GM19452 (cell line): ENCODE data around the gene ZBTB22.
"Not testable (repeated sequence)": the region's sequence is repeated elsewhere in the genome, so short reads cannot be mapped to it uniquely, and the experiment has no call there.

ENCODE experiments used
- ATAC-seq: cut with Tn5 transposase; IDR thresholded peaks from one replicate; pipeline ENCODE4 v1.9.1; 2021; ENCODE audit not compliant: unreplicated experiment

Gene ZBTB22

DNA sequence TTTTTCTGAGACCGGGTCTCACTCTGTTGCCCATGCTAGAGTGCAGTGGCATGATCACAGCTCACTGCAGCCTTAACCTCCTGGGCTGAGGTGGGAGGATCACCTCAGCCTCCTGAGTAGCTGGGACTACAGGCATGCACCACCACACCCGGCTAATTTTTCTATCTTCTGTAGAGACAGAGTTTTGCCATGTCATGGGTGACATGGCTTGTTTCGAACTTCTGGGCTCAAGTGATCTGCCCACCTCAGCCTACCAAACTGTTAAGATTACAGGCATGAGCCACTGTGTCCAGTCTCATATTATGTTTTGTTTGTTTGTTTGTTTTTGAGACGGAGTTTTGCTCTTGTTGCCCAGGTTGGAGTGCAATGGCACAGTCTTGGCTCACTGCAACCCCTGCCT lies 32.3 kb downstream of the ZBTB22 start:
- ATAC-seq: not testable (repeated sequence)

DNA sequence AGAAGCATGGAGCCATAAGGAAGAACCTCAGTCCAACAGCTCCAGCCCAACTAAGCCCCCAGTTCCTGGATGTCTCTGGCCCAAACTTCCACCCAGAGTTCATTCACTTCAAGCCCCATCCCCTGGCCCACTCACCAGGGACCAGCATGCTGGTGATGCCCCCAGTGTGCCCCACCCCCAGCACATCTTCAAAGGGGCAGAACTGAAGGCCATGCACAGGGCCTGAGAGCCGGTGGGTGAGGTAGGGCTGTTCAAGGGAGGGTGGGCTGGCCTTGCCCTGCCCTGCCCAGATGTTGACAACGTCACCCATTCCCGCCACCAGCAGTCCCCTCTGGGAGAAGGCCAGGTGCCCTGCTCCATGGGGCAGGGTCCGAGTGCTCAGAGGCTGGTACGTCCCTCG lies 37.0 kb downstream of the ZBTB22 start:
- no peak for ATAC-seq

DNA sequence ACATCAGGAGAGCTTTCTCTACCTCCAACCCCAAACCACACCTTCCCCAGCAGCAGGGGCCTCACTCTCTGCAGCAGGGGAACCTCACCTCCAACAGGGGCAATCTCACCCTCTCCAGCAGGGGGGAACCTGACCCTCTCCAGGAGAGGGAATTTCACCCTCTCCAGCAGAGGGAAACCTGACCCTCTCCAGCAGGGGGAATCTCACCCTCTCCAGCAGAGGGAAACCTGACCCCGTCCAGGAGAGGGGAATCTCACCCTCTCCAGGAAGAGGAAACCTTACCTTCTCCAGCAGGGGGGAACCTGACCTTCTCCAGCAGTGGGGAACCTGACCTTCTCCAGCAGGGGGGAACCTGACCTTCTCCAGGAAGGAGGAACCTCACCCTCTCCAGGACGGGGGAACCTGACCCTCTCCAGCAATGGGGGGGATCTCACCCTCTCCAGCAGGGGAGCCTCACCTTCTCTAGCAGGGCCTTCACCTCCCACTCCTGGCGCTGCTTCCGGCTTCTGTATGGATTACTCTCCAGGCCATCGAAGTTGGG lies 37.5 kb downstream of the ZBTB22 start:
- no peak for ATAC-seq

DNA sequence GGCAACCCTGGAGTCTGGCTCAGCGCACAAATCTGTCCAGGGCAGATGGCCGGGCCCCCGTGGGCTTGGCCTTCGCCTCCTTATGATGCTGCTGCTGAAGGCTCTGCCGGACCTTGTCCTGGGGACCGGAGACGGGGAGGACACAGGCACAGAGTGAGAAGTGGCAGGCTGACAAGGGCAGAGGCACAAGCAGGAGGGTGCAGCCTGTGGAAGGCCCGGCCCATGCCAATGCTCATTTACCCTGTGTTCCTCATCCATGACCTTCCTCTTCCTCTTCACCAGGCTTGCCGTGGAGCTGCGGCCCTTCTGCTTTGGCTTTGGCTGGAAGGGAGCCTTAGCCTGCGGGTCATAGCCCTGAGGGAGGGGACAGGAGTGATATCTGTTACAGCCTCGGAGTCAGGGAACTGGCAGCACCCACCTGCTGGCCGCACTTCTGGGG lies 38.3 kb downstream of the ZBTB22 start:
- ATAC-seq: no peak

GRCh38 chr6:33278810-33279209 lies 38.7 kb downstream of the ZBTB22 start:
- no peak for ATAC-seq

GRCh38 chr6:33278392-33278741 lies 39.2 kb downstream of the ZBTB22 start:
- ATAC-seq: no peak

DNA sequence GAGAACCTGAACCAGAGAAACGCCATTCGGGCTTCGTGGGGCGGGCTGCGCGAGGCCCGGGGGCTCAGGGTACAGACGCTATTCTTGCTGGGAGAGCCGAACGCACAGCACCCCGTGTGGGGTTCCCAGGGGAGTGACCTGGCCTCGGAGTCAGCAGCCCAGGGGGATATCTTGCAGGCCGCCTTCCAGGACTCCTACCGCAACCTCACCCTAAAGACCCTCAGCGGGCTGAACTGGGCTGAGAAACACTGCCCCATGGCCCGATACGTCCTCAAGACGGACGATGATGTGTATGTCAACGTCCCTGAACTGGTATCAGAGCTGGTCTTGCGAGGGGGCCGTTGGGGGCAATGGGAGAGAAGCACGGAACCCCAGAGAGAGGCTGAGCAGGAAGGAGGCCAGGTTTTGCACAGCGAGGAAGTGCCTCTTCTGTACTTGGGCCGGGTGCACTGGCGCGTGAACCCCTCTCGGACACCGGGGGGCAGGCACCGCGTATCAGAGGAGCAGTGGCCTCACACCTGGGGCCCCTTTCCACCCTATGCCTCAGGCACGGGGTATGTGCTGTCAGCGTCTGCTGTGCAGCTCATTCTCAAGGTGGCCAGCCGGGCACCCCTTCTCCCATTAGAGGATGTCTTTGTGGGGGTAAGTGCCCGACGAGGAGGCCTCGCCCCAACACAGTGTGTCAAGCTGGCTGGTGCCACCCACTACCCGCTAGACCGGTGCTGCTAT lies 39.7 kb downstream of the ZBTB22 start:
- no peak for ATAC-seq

- ATAC-seq: peak; percentile 48
Observed at GRCh38 chr6:33276864-33277662, 40.5 kb downstream of the ZBTB22 start, which contains the start of gene B3GALT4. TSS of gene B3GALT4 (plus strand) at chr6:33277123. CDS start at chr6:33277420, 297 bp downstream.

DNA sequence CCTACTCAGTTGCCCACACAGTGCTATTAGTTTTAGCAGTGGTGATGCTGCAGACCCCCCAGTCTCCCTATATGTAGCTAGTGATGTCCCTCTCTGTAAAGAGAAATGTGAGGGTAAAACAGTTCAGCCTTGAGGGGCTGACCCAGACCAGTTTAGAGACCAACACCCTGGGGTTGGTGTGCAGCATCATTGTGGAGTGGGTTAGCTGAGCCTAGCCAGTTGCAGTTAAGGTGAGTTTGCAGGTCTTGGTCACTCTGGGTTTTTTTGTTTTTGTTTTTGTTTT lies 41.0 kb downstream of the ZBTB22 start:
- no peak for ATAC-seq

GRCh38 chr6:33275795-33276580 lies 41.6 kb downstream of the ZBTB22 start:
- ATAC-seq: not testable (repeated sequence)

DNA sequence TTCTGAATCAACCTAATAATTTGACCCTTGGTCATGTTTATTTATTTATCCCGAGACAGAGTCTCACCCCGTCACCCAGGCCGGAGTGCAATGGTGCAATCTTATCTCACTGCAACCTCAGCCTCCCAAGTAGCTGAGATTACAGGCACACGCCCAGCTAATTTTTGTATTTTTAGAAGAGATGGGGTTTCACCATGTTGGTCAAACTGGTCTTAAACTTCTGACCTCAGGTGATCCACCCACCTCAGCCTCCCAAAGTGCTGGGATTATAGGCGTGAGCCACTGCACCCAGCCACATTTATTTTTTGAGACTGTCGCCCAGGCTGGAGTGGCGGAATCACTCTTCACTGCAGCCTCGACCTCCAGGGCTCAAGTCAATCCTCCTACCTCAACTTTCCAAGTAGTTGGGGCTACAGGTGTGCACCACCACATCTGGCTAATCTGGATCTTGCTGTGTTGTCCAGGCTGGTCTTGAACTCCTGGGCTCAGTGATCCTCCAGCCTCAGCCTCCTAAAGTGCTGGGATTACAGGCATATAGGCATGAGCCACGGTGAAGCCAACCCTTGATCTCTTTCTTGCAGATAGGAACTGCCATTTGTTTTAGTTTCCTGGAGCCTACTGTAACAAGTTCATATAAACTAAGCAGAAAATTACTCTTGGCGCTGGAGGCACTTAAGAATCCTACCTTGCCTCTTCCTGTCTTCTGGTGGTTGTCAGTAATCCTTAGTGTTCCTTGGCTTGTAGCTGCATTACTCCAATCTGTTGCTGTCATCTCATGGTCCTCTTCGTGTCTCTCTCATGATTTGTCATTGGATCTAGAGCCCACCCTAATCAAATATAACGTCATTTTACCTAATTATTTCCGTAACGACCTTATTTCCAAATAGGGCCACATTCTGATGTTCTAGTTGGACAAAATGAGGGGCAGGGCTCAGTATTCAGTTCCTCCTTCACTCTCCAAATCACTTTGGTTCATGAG lies 43.3 kb downstream of the ZBTB22 start:
- ATAC-seq: no peak

DNA sequence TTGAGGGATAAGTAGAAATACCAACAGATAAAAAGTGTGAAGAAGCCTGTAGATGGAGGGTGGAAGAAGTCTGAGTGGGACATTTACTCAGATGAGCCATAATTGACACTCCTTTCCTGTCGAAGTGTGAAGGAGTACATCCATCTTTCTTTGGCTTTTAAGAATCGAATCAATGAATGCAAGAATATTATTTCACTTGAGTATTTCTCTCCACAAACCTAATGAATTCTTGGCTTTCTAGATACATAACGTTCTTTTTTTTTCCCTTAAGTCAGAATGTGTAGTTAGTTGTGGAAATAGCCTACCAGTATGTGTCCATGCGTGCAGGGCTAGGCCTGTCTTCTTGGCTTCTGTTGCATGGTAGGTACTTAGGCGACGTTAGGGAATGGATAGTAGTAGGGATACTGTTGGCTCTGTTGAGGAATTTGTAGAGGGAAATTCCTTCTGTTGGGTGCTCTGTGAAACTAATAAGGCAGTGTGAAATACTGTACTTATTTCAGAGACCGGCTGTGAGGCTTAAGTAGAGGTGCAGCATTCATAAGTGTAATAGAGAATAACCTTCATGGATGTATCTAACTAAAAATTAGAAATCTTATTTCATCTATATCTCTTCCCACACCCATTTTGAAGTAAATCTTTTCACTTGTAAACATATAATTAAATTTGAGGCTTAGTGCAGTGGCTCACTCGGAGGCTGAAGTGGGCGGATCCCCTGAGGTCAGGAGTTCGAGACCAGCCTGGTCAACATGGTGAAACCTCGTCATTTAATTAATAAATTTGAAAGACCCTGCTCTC lies 44.2 kb downstream of the ZBTB22 start:
- no peak for ATAC-seq

DNA sequence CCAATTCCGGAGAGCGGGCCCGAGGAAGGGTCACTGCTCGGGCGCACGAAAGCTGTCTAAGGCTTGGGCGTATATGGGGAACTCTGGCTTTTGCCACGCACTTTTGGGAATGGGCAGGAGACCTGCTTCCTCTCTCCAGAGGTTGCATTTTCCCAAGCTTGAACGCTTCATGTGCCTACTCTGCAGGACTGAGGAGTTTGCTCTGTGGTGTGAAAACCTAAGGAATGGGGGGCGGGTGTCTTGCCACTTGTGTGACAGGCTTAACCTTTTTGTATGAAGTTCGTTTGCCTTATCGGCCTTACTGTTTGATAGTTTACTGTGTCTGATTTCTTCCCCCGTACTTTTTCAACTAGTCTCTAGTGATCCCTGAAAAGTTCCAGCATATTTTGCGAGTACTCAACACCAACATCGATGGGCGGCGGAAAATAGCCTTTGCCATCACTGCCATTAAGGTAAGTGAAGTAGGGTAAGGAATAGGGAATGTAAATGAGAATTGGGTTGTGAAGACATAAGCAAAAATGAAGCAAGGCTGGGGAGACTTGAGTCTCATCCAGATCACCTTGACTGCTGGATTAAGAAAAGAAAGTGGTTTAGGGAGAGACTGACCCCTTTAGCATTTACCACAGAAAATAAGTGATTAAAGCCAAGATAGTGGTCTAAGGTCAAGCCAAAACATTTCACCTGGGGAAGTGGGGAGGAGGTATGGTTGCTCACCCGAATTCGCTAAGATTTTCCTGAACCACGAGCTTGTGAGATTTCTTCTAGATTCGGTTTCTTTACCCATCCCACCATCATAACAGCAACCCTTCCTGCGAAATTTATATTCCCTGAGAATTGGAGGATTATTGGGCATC lies 45.0 kb downstream of the ZBTB22 start:
- ATAC-seq: no peak

GRCh38 chr6:33271468-33272274 lies 45.9 kb downstream of the ZBTB22 start, which contains the start of the genes RPS18 and VPS52:
TSS of gene RPS18 (plus strand) at chr6:33272075. CDS start at chr6:33272120, 45 bp downstream.
TSS of gene VPS52 (minus strand) at chr6:33271876. CDS start at chr6:33271675, 201 bp downstream.
- peak; percentile 70 for ATAC-seq

GRCh38 chr6:33271117-33271467 lies 46.5 kb downstream of the ZBTB22 start:
- no peak for ATAC-seq
